ENCODE data around the gene SAMMSON.
A peak's percentile ranks its signal among the peaks of the same experiment; 100 is the strongest.

The SAMMSON gene

DNA sequence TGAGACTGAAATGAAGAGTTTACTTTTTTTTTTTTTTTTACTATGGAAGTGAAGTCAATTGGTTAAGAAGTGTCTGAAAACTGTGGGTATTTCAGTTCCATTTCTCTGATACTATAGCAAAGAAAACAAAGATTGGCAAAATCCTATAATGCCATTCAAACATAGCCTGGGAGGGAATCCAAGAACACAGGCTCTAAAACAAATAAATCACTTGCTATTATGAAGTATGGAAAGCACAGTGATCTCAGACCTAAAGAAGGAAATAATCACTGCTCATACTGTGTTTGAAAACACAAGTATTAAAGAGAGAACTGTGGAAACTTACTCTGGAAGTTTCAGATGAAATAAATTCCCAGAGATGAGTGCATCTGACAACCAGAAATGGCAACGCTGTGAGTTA lies 12.0 kb downstream of the SAMMSON start:
- DNase-seq (ENCODE audit: low read depth): no peak

GRCh38 chr3:70020906-70021660 lies 21.6 kb downstream of the SAMMSON start:
- DNase-seq (ENCODE audit: low read depth): no peak

DNA sequence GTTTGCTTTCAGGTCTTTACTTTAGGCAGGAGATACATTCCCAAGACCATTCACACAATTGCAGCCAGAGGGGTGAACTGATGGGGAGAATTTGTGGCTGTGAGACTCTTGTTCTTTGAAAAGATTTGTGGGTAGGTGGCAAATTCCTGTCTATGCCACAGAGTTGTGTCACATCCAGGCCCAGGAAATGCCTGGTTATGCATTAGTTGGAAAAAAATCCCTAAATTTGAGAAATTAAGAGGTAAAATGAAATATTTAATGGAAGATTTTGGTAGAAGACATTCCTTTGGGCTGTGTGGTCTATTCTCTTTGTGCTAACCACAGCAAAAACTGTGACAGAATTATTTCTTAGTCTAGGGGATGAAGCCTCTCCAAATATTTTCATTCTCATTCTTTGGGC lies 28.8 kb downstream of the SAMMSON start:
- no peak for DNase-seq (ENCODE audit: low read depth)

- DNase-seq (ENCODE audit: low read depth): no peak
These were observed 39.2 kb downstream of the SAMMSON start for GRCh38 chr3:70038693-70039092.

- DNase-seq (ENCODE audit: low read depth): no peak
These were observed 40.9 kb downstream of the SAMMSON start for GRCh38 chr3:70040386-70040785.

DNA sequence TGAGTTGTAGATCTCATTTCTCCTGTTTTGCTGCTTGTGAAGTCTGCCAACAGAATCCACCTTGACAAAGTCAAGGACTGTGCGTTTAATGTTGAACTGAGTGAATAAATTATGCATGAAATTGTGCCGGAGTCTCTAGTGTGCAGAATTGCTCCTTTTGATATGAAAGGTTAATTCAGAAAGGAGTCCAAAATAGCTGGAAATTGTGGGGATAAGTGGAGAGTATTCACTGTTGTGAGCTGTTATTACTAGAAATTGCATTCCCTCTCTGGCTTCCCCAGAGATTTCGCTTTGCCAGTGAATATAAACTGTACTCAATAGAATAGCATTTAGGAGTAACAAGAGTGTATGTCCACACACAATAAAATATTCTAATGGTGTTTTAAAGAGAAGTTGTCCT lies 43.1 kb downstream of the SAMMSON start:
- no peak for DNase-seq (ENCODE audit: low read depth)

- peak; percentile 47 for DNase-seq (ENCODE audit: low read depth)
These were observed 50.2 kb downstream of the SAMMSON start for GRCh38 chr3:70049761-70050160.

DNA sequence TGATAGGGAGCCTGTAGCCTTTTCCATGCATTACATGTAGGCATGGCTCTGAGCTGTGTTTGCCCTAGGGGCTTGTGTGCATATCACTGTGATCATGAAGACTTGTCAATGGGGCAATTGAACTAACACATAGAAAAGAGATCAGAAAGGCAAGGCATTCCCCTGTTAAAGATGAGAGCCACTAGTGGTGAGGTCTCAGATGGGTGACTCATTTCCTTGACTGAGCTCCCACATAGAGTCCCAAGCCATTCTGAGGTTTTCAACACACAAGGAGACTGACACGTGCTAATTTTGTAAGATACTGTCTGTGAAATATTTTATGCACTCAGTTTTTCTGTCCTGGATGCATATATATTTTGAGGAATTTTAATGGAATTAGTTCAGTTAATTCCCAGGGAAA lies 53.8 kb downstream of the SAMMSON start:
- peak; percentile 36 for DNase-seq (ENCODE audit: low read depth)

GRCh38 chr3:70056081-70056480 lies 56.5 kb downstream of the SAMMSON start:
- DNase-seq (ENCODE audit: low read depth): no peak

GRCh38 chr3:70057426-70057825 lies 57.9 kb downstream of the SAMMSON start:
- no peak for DNase-seq (ENCODE audit: low read depth)

GRCh38 chr3:70061096-70061495 lies 61.6 kb downstream of the SAMMSON start:
- peak; percentile 89 for DNase-seq (ENCODE audit: low read depth)

GRCh38 chr3:70064194-70064779 lies 64.8 kb downstream of the SAMMSON start:
- no peak for DNase-seq (ENCODE audit: low read depth)

GRCh38 chr3:70065696-70066253 lies 66.2 kb downstream of the SAMMSON start:
- no peak for DNase-seq (ENCODE audit: low read depth)

DNA sequence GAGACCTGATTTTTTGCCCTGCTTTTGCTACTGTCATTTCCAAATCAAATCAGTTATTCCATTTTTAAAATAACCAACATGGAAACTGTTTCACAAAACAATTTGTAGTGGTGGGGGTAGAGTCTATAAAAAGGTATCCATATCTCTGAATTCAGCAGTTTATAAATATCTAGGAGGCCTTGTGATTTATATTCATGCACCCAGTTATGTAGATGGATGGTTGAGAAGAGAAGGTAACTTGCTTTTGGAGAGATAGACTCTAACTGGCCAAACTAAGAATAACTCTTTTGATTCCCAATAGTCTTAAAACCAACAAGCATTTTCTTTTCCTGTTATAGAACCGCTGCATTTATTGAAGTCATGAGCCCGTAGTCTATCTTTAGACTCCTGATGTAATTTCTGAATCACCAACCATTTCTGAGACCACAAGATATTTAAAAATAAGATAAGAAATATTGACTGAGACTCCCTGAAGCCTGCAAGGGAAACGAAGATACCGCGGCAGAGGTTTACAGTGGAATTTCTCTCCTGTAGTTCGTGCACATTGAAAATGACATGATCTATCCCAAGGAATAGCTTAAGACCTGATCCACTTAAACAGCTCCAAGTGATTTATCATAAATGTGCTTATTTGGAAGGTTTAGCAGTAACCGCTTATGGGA lies 68.5 kb downstream of the SAMMSON start:
- DNase-seq (ENCODE audit: low read depth): no peak

GRCh38 chr3:70069557-70069956 lies 70.0 kb downstream of the SAMMSON start:
- DNase-seq (ENCODE audit: low read depth): no peak

DNA sequence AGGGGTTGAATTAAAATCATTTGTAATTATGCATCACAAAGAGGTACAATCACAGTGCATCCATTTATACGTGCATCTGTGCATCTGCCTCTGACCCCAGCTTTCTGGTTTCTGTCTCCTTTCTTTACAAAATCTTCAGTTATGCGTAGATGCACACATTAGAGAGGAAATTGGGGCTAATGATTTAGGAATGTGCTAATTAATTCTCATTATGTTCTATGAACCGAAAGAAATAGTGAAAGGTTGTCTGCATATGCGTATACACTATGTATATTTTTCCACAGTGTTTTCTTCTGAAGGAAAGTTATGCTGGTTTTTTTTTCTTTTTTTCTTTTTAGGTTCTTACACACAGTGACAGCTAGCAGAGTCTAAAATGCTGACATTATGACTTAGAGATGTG lies 71.6 kb downstream of the SAMMSON start:
- DNase-seq (ENCODE audit: low read depth): no peak

- no peak for DNase-seq (ENCODE audit: low read depth)
These were observed 72.6 kb downstream of the SAMMSON start for GRCh38 chr3:70072180-70072579.

DNA sequence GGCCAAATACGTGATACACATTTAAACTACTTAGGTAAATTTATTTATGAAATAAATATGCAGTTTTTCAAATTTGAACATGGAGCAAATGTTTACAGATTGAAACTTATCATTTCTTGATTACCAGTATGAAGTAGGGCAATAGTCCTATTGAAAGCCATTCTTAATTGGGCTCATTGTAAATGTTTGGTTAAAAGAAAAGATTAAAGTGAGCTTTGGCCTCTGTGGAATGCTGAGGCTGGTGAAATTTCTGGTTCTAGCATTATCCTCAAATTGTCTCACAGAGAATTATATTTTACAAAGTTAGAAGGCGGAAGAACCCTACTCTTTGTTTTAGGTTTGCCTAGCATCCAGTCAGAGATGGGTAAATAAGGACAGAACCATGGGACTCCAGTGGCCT lies 73.2 kb downstream of the SAMMSON start:
- no peak for DNase-seq (ENCODE audit: low read depth)

GRCh38 chr3:70075101-70075500 lies 75.6 kb downstream of the SAMMSON start:
- no peak for DNase-seq (ENCODE audit: low read depth)

DNA sequence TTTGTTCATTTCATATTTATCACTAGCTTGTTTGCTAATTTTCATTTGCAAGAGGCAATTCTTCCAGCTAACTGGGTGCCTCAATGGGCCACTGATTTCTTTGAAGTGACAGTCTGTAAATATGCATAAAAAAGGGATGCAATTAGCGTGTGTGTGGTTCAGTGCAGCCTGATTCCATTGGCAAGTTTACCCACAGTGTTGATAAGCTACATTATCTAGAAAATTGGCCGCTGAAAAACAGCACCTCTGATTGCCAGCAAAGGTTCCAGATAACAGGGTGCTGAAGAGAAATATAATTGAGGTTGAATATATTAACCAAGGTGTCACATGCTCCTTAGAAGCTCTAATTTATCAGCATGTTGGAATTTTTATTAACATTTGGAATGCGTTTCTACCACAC lies 76.9 kb downstream of the SAMMSON start:
- no peak for DNase-seq (ENCODE audit: low read depth)

GRCh38 chr3:70078778-70079177 lies 79.2 kb downstream of the SAMMSON start:
- no peak for DNase-seq (ENCODE audit: low read depth)

DNA sequence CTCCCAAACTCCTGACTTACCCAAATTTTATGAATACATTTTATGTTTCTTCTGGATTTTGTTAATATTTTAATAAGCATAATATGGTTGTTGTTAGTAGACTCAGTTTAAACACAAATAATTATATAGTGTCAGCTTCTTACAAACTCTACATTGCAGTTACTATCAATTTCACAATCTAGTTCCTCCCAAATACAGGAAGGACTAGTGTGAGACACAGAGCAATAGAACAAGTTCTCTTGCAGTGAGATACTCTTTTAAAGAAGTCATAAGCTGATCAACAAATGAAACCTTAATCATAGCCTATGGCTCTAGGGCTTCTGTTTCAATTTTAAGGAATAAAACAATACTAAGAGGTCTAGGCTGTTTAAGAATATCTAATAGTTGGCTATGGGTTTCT lies 86.1 kb downstream of the SAMMSON start:
- DNase-seq (ENCODE audit: low read depth): no peak

DNA sequence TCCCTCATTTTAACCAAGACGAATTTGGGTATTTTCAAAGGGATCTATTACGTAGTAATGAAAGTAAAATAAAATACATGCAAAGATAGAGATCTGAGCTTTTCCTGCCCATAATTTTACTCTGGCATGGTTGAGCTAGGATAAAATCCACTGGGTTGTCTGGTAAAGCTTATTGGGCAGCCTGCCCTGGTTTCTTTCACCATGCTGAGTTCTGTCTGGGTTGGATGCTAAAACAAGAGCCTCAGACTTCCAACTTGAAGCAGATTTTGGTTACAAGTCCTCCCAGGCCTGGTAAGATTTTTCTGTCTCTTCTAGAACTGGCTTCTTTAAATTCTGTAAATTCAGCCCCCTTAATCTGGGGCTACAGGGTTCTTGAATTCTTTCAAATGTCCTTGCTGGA lies 86.8 kb downstream of the SAMMSON start:
- DNase-seq (ENCODE audit: low read depth): no peak
